WTC11 (cell line): ENCODE results near the gene ERBB2.

Experiments used
- CTCF ChIP-seq: fragments of 200-600 bp; IDR thresholded peaks from 2 replicates; pipeline ENCODE4 v1.8.0; 2022; ENCODE audit warnings: antibody characterized with exemption
- TF ChIP-seq, protein P1 (sequence below): sonication (generic); formaldehyde crosslinking; IDR thresholded peaks from 2 replicates; pipeline ENCODE4 v1.8.1; 2023; ENCODE audit warnings: mild to moderate bottlenecking, missing genetic modification reagents, moderate library complexity
- TF ChIP-seq, protein P2 (sequence below): fragments of 250-450 bp; sonication (Bioruptor Pico); IDR thresholded peaks from 2 replicates; pipeline ENCODE4 v1.9.0; 2021; ENCODE audit warnings: mild to moderate bottlenecking, borderline replicate concordance

DNA sequence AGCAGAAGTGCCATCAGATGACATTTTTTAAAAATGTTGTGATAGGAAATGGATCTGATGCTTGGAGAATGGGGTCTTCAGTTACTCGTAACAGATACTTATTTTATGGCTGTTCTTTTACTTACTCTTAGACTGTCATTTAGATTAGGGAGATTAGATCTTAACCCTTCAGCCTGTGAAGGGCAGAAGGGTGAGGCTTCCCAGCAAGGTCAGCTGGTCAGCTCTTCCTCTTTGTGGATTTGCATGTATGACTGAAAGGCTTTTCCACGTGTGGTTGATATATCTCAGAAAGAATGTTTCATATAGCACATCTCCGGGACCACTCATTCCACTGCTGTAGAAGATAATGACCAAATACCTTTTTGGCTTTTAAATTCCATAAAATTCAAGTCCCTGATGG lies 65.3 kb downstream of the ERBB2 start:
- TF ChIP-seq, protein P1, sequence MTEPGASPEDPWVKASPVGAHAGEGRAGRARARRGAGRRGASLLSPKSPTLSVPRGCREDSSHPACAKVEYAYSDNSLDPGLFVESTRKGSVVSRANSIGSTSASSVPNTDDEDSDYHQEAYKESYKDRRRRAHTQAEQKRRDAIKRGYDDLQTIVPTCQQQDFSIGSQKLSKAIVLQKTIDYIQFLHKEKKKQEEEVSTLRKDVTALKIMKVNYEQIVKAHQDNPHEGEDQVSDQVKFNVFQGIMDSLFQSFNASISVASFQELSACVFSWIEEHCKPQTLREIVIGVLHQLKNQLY (CRISPR knock-in tag): no peak
- TF ChIP-seq, protein P2, sequence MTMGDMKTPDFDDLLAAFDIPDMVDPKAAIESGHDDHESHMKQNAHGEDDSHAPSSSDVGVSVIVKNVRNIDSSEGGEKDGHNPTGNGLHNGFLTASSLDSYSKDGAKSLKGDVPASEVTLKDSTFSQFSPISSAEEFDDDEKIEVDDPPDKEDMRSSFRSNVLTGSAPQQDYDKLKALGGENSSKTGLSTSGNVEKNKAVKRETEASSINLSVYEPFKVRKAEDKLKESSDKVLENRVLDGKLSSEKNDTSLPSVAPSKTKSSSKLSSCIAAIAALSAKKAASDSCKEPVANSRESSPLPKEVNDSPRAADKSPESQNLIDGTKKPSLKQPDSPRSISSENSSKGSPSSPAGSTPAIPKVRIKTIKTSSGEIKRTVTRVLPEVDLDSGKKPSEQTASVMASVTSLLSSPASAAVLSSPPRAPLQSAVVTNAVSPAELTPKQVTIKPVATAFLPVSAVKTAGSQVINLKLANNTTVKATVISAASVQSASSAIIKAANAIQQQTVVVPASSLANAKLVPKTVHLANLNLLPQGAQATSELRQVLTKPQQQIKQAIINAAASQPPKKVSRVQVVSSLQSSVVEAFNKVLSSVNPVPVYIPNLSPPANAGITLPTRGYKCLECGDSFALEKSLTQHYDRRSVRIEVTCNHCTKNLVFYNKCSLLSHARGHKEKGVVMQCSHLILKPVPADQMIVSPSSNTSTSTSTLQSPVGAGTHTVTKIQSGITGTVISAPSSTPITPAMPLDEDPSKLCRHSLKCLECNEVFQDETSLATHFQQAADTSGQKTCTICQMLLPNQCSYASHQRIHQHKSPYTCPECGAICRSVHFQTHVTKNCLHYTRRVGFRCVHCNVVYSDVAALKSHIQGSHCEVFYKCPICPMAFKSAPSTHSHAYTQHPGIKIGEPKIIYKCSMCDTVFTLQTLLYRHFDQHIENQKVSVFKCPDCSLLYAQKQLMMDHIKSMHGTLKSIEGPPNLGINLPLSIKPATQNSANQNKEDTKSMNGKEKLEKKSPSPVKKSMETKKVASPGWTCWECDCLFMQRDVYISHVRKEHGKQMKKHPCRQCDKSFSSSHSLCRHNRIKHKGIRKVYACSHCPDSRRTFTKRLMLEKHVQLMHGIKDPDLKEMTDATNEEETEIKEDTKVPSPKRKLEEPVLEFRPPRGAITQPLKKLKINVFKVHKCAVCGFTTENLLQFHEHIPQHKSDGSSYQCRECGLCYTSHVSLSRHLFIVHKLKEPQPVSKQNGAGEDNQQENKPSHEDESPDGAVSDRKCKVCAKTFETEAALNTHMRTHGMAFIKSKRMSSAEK: no peak
- TF ChIP-seq CTCF: no peak
